ES-I3 (cell line): ENCODE results near the gene MED25.
"Not testable (repeated sequence)": the region's sequence is repeated elsewhere in the genome, so short reads cannot be mapped to it uniquely, and the experiment has no call there.

Experiments used
- H3K36me3 ChIP-seq: 2 replicates; pipeline ENCODE4 v1.6.1; 2013; ENCODE audit warnings: mild to moderate bottlenecking, low read length, control low read depth, moderate library complexity; ENCODE audit not compliant: insufficient read depth
- H3K4me1 ChIP-seq: 2 replicates; pipeline ENCODE4 v1.6.1; 2013; ENCODE audit warnings: mild to moderate bottlenecking, control low read depth, low read length; ENCODE audit not compliant: insufficient read depth
- H3K9ac ChIP-seq: 2 replicates; pipeline ENCODE4 v1.6.1; 2013; ENCODE audit warnings: low read depth, mild to moderate bottlenecking, low read length, moderate library complexity
- H3K9me3 ChIP-seq: 2 replicates; pipeline ENCODE4 v1.6.1; 2013; ENCODE audit warnings: mild to moderate bottlenecking, low read length, moderate library complexity; ENCODE audit not compliant: control insufficient read depth, insufficient read depth

MED25 gene

DNA sequence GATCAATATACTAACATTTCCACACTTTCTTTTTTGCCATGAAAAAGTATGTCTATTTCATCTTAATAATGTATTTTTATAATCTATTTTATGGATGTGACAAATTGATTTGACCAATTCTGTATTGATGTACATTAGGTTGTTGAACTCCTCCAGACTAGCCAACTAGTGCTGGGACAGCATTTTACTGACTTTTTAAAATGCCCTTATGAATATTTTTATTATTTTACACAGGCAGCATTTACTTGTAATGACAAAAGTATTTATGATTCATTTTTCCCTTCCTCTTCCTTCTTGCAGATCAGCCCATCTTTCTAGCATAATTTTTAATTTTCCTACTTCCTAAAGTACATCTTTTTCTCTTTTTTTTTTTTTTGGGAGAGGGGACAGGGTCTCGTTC, 4.1 kb upstream of the MED25 start:
- no peaks in the 10 kb centered on the region for H3K36me3 ChIP-seq
- H3K9me3 ChIP-seq: no peaks in the 10 kb centered on the region
- H3K9ac ChIP-seq: no peak overlapping the region
- H3K4me1 ChIP-seq: peaks cover 5% of the 10 kb centered on the region; the same call in 1 of the 2 replicates

DNA sequence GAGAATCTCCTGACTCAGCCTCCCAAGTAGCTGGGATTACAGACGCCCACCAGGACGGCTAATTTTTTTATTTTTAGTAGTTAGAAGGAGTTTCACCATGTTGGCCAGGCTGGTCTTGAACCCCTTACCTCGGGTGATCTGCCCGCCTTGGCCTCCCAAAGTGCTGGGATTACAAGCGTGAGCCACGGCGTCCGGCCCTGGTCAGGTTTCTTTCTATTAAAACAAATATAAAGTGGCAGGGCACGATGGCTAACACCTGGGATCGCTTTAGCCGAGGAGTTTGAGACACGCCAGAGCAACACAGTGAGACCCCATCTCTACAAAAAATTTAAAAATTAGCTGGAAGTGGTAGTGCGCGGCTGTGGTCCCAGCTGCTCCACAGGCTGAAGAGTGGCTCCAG, 1.5 kb upstream of the MED25 start:
- Histone ChIP-seq H3K36me3 (peaks cover 4% of the 10 kb centered on the region; the same call in 1 of the 2 replicates), H3K4me1 (no peaks in the 10 kb centered on the region; the same call in 1 of the 2 replicates), H3K9me3 (no peaks in the 10 kb centered on the region), H3K9ac (no peak overlapping the region)

DNA sequence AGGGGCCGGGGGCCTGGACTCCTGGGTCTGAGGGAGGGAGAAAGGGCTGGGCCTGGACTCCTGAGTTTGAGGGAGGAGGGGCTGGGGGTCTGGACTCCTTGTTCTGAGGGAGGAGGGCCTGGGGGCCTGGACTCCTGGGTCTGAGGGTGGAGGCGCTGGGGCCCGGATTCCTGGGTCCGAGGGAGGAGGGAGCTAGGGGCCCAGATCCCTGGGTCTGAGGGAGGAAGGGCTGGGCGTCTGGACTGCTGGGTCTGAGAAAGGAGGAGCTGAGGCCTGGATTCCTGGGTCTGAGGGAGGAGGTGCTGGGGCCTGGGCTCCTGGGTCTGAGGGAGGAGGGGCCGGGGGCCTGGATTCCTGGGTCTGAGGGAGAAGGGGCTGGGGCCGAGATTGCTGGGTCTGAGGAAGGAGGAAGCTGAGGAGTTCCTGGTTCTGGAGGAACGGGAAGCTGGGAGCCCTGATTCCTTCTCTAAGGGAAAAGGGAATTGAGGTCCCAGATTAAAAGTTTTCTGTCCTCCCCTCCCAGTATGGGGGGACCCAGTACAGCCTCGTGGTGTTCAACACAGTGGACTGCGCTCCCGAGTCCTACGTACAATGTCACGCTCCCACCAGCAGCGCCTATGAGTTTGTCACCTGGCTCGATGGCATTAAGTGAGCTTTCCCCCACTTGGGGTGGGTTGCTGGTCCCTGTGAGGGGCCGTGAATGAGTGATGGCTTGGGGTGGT, 721 bp downstream of the MED25 start:
- no peaks in the 10 kb centered on the region; the same call in 1 of the 2 replicates for H3K4me1 ChIP-seq
- H3K9me3 ChIP-seq: no peaks in the 10 kb centered on the region
- H3K9ac ChIP-seq: peak overlapping the region; percentile 96
- peaks cover 4% of the 10 kb centered on the region; the same call in 1 of the 2 replicates for H3K36me3 ChIP-seq

DNA sequence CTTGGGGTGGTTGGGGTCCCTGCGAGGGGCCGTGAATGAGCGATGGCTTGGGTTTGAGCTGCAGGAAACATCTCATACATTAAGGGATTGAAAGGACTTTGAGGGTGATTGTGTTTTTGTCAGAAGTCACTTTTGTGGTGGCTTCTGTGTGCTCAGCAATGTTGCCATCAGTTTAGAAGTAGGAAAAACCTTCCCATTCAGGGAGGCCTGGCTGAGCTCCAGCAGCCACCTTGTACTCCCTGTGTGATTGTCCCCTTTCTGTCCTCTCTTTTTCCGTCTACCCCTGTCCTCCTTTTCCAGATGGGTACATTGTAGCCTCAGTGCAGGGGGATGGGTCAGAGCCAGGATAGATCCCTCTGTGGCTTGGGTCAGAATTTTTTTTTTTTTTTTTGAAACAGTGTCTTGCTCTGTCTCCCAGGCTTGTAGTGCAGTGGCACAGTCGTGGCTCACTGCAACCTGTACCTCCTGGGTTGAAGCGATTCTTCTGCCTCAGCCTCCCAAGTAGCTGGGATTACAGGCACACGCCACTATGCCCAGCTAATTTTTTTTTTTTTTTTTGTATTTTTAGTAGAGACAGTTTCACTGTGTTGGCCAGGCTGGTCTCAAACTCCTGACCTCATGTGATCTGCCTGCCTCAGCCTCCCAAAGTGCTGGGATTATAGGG, 1.5 kb downstream of the MED25 start:
- H3K9ac ChIP-seq, H3K36me3 ChIP-seq, H3K9me3 ChIP-seq, H3K4me1 ChIP-seq: not testable (repeated sequence)

- Histone ChIP-seq H3K36me3 (peaks cover 4% of the 10 kb centered on the region; the same call in 1 of the 2 replicates), H3K9me3 (no peaks in the 10 kb centered on the region)
Measured at GRCh38 chr19:49820125-49820524, 2.0 kb downstream of the MED25 start.

GRCh38 chr19:49823472-49823871, 5.4 kb downstream of the MED25 start:
- Histone ChIP-seq H3K9me3 (no peaks in the 10 kb centered on the region), H3K9ac (no peak overlapping the region), H3K36me3 (peaks cover 4% of the 10 kb centered on the region; the same call in 1 of the 2 replicates), H3K4me1 (no peaks in the 10 kb centered on the region; the same call in 1 of the 2 replicates)

More at GRCh38 chr19:49820125-49820524, 2.0 kb downstream of the MED25 start:
- Histone ChIP-seq H3K9ac (no peak overlapping the region), H3K4me1 (no peaks in the 10 kb centered on the region; the same call in 1 of the 2 replicates)

DNA sequence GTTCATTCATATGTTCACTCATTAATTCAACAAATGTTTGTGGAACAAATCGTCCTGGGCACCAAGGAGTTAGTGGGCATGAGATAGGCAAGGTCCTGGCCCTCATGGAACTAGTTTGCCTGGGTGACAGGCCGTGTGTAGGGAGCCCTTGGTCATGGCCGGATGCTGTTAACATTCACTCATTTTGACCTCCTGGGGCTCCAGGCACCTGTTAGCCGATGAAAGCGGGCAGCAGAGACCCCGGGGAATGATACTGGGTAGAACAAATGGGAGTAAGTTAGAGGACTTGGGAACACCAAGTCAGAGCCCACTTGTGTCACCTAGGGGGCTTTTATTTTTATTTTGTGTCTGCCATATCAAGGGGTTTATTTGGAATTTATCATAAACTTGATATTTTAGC, 6.6 kb downstream of the MED25 start:
- Histone ChIP-seq H3K36me3 (peaks cover 4% of the 10 kb centered on the region; the same call in 1 of the 2 replicates), H3K9ac (no peak overlapping the region), H3K4me1 (no peaks in the 10 kb centered on the region; the same call in 1 of the 2 replicates)

DNA sequence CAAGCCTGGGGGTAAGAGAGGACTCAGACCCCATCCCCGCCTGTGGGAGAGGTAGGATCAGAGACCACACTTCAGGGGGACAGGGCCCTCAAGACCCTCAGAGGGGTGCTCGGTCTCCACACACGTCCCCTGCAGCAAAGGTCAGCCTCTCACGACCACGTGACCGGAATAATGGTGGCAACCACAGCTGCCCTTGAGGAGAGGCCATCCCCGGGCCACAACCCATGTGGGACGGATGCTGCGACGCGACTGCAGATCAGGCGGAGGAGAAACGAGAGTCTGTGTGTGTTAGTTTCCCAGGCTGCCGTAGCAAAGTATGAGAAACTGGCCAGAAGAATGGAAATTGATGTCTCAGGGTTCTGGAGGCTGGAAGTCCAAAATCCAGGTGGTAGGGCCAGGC, 8.9 kb downstream of the MED25 start:
- H3K4me1 ChIP-seq: no peaks in the 10 kb centered on the region
- no peaks in the 10 kb centered on the region for H3K9me3 ChIP-seq
- no peak overlapping the region for H3K9ac ChIP-seq
- no peaks in the 10 kb centered on the region for H3K36me3 ChIP-seq

More for the DNA sequence above, 6.6 kb downstream of the MED25 start:
- H3K9me3 ChIP-seq: no peaks in the 10 kb centered on the region

- no peak overlapping the region for H3K9ac ChIP-seq
- no peaks in the 10 kb centered on the region; the same call in 1 of the 2 replicates for H3K36me3 ChIP-seq
- H3K9me3 ChIP-seq: no peaks in the 10 kb centered on the region
- H3K4me1 ChIP-seq: no peaks in the 10 kb centered on the region
Measured at GRCh38 chr19:49829200-49829599, 11.1 kb downstream of the MED25 start.

DNA sequence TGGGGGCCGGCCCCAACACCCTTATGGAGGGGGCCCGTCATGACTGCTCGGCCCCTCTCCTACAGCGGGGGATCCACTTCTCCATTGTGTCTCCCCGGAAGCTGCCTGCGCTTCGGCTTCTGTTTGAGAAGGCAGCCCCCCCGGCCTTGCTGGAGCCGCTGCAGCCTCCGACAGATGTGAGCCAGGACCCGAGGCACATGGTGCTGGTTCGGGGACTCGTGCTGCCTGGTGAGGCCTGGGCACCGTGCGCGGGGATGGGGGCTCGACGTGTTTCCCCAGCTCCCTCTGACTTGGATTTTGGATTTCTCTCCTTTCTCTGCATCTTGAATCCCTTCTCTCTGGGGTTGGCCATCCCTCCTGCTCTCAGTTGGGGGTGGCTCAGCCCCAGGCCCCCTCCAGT, 11.6 kb downstream of the MED25 start:
- no peaks in the 10 kb centered on the region; the same call in 1 of the 2 replicates for H3K36me3 ChIP-seq
- H3K9me3 ChIP-seq: no peaks in the 10 kb centered on the region
- H3K4me1 ChIP-seq: no peaks in the 10 kb centered on the region
- H3K9ac ChIP-seq: no peak overlapping the region

DNA sequence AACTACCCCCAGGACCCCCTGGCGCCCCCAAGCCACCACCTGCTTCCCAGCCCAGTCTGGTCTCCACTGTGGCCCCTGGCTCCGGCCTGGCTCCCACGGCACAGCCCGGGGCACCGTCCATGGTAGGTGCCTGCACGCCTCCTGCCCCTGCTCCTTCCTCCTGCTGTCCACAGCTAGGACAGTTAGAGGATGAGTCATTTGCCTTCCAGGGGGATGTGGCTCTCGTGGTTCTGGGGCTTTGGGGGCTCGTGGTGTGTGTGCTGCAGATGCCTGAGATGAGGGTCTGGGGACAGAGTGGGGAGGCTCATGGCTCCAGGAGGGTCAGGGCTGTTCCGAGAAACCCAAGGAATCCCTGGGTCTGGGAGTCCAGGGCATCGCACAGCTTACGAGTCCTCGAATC, 12.7 kb downstream of the MED25 start:
- no peaks in the 10 kb centered on the region; the same call in 1 of the 2 replicates for H3K36me3 ChIP-seq
- no peaks in the 10 kb centered on the region for H3K4me1 ChIP-seq
- H3K9ac ChIP-seq: no peak overlapping the region

DNA sequence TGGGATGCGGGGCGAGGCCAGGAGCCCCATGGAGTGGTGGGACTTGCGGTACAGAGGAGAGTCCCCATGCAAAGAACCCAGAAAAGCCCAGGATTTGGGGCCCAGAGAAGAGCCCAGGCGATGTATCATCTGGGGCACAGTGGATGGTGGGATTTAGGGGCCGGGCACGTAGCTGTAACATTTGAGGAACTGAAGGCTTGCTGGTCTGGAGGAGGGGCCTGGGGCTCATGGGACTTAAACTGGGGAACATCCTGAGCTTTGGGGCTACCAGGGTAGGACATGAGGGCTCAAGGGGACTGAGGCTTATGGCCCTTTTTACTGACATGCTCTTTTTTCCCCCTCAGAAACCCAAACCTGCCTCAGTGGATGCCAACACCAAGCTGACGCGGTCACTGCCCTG, 13.5 kb downstream of the MED25 start:
- Histone ChIP-seq H3K4me1 (no peaks in the 10 kb centered on the region), H3K9ac (no peak overlapping the region), H3K9me3 (no peaks in the 10 kb centered on the region), H3K36me3 (peaks cover 2% of the 10 kb centered on the region)

More for the DNA sequence above, 12.7 kb downstream of the MED25 start:
- H3K9me3 ChIP-seq: no peaks in the 10 kb centered on the region

- Histone ChIP-seq H3K4me1 (no peaks in the 10 kb centered on the region), H3K9ac (no peak overlapping the region), H3K9me3 (no peaks in the 10 kb centered on the region), H3K36me3 (peaks cover 8% of the 10 kb centered on the region)
Measured at GRCh38 chr19:49832556-49832955, 14.5 kb downstream of the MED25 start.

- no peak overlapping the region for H3K9ac ChIP-seq
- H3K9me3 ChIP-seq: no peaks in the 10 kb centered on the region
- H3K36me3 ChIP-seq: peaks cover 11% of the 10 kb centered on the region
- no peaks in the 10 kb centered on the region for H3K4me1 ChIP-seq
Measured at GRCh38 chr19:49833599-49833998, 15.5 kb downstream of the MED25 start.

- H3K36me3 ChIP-seq: peaks cover 11% of the 10 kb centered on the region
- no peaks in the 10 kb centered on the region for H3K4me1 ChIP-seq
- H3K9ac ChIP-seq: no peak overlapping the region
- no peaks in the 10 kb centered on the region for H3K9me3 ChIP-seq
Measured at GRCh38 chr19:49835562-49835961, 17.5 kb downstream of the MED25 start.
